ENCODE results near the gene RPS6KC1. TPM values are rescaled to one million over a fixed set of nuclear protein-coding genes. Genes with fewer than 3 reads are reported as not detected.
"Not testable (repeated sequence)": the region's sequence is repeated elsewhere in the genome, so short reads cannot be mapped to it uniquely, and the experiment has no call there.

RPS6KC1 gene
- total RNA-seq, 1 donor: 35.1 TPM

DNA sequence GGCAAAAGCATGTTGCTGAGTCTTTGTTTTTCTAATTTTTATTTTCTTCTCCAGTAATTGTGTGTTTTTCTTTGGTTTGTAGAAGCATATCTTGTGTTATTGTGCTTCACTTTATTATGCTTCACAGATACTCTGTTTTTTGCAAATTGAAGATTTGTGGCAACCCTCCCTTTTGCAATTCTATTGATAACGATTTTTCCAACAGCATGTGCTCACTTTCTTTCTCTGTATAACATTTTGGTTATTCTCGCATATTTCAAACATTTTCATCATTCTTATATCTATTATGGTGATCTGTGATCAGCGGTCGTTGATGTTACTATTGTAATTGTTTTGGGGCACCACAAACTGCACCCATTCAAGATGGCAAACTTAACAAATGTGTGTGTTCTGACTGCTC, 31.6 kb upstream of the RPS6KC1 start:
- Histone ChIP-seq H3K27me3 (ENCODE audit: insufficient read depth, low read length) (peaks cover 7% of the 10 kb centered on the region), H3K4me2 (ENCODE audit: insufficient read depth, low read length) (no peak overlapping the region), H3K36me3 (ENCODE audit: insufficient read depth, low read length) (no peaks in the 10 kb centered on the region), H3K4me1 (ENCODE audit: insufficient read depth, low read length) (peaks cover 4% of the 10 kb centered on the region), H3K4me3 (ENCODE audit: insufficient read depth, low read length) (no peak overlapping the region), H4K20me1 (ENCODE audit: insufficient read depth, low read length) (no peaks in the 10 kb centered on the region), H3K27ac (ENCODE audit: low read depth, low read length) (no peak overlapping the region), H3K79me2 (ENCODE audit: insufficient read depth, low read length) (peaks cover 8% of the 10 kb centered on the region), H2AFZ (ENCODE audit: low read length) (no peak overlapping the region), H3K9me3 (ENCODE audit: low read depth, low read length) (no peaks in the 10 kb centered on the region)
- DNase-seq (ENCODE audit: insufficient read length, low spot score, missing footprints): no peak
- TF ChIP-seq, protein P1, sequence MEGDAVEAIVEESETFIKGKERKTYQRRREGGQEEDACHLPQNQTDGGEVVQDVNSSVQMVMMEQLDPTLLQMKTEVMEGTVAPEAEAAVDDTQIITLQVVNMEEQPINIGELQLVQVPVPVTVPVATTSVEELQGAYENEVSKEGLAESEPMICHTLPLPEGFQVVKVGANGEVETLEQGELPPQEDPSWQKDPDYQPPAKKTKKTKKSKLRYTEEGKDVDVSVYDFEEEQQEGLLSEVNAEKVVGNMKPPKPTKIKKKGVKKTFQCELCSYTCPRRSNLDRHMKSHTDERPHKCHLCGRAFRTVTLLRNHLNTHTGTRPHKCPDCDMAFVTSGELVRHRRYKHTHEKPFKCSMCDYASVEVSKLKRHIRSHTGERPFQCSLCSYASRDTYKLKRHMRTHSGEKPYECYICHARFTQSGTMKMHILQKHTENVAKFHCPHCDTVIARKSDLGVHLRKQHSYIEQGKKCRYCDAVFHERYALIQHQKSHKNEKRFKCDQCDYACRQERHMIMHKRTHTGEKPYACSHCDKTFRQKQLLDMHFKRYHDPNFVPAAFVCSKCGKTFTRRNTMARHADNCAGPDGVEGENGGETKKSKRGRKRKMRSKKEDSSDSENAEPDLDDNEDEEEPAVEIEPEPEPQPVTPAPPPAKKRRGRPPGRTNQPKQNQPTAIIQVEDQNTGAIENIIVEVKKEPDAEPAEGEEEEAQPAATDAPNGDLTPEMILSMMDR (IDR thresholded peaks at IDR 0.05; ENCODE audit: extremely low read depth, low read depth, low read length): no peak

DNA sequence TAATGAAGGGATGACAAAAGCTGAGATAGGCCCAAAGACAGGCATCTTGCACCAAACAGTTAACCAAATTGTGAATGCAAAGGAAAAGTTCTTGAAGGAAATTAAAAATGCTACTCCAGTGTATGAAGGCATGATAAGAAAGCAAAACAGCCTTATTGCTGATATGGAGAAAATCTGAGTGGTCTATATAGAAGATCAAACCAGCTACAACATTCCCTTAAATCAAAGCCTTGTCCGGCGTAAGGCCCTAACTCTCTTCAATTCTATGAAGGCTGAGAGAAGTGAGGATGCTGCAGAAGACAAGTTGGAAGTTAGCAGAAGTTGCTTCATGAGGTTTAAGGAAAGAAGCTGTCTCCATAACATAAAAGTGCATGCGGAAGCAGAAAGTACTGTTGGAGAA, 31.0 kb upstream of the RPS6KC1 start:
- peaks cover 7% of the 10 kb centered on the region for H3K27me3 ChIP-seq (ENCODE audit: insufficient read depth, low read length)
- H3K79me2 ChIP-seq (ENCODE audit: insufficient read depth, low read length): peaks cover 2% of the 10 kb centered on the region
- no peak overlapping the region for H3K4me3 ChIP-seq (ENCODE audit: insufficient read depth, low read length)
- no peak overlapping the region for H2AFZ ChIP-seq (ENCODE audit: low read length)
- H3K27ac ChIP-seq (ENCODE audit: low read depth, low read length): no peak overlapping the region
- no peak for DNase-seq (ENCODE audit: insufficient read length, low spot score, missing footprints)
- no peaks in the 10 kb centered on the region for H3K36me3 ChIP-seq (ENCODE audit: insufficient read depth, low read length)
- no peaks in the 10 kb centered on the region for H3K4me1 ChIP-seq (ENCODE audit: insufficient read depth, low read length)
- no peak overlapping the region for H3K4me2 ChIP-seq (ENCODE audit: insufficient read depth, low read length)
- TF ChIP-seq, protein P1 (IDR thresholded peaks at IDR 0.05; ENCODE audit: extremely low read depth, low read depth, low read length): no peak
- no peaks in the 10 kb centered on the region for H4K20me1 ChIP-seq (ENCODE audit: insufficient read depth, low read length)
- no peaks in the 10 kb centered on the region for H3K9me3 ChIP-seq (ENCODE audit: low read depth, low read length)

DNA sequence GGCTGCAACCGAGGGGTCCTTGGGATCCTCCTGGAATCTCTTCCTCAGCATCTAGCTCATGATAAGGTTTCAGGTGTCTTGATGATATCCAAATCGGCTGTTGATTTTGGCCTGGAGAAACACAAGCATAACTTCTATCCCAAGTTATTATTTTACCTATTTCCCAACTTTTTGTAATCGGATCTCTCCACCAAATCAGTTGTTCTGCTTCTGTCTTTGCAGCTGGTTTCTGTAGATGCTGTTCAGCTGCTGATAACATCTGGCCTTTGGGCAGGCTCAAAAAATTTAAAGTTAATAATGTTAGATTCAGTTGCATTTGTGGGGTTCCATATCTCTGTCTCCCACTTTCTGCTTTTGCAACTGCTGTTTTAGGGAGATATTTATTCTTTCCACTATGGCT, 24.0 kb upstream of the RPS6KC1 start:
- not testable (repeated sequence) for H4K20me1 ChIP-seq (ENCODE audit: insufficient read depth, low read length); H3K4me2 ChIP-seq (ENCODE audit: insufficient read depth, low read length); H3K4me3 ChIP-seq (ENCODE audit: insufficient read depth, low read length); H3K9me3 ChIP-seq (ENCODE audit: low read depth, low read length); H3K27me3 ChIP-seq (ENCODE audit: insufficient read depth, low read length); H3K27ac ChIP-seq (ENCODE audit: low read depth, low read length); H3K79me2 ChIP-seq (ENCODE audit: insufficient read depth, low read length); H3K36me3 ChIP-seq (ENCODE audit: insufficient read depth, low read length); H3K4me1 ChIP-seq (ENCODE audit: insufficient read depth, low read length); H2AFZ ChIP-seq (ENCODE audit: low read length); DNase-seq (ENCODE audit: insufficient read length, low spot score, missing footprints)

DNA sequence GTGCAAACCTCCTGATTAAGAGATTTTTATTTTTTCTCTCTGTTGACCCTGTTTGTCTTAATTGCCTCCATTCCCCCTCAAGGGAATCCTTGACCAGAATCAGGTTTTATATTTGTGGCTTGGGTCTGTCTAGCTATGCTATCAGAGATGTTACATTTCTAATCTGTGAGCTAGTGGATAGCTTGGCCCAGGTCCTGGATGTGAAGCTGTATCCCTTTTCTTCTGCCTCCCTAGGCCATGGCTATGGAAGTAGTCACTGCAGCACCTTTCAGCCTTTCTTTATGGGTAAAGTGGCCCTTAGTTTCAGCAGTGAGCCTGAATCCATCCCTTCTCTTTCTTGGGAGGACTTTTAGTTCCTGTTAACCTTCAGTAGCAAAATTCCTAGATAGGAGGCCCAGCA, 18.4 kb upstream of the RPS6KC1 start:
- Histone ChIP-seq H3K4me2 (ENCODE audit: insufficient read depth, low read length) (no peak overlapping the region), H3K27ac (ENCODE audit: low read depth, low read length) (no peak overlapping the region), H2AFZ (ENCODE audit: low read length) (no peak overlapping the region), H3K9me3 (ENCODE audit: low read depth, low read length) (no peaks in the 10 kb centered on the region), H4K20me1 (ENCODE audit: insufficient read depth, low read length) (no peaks in the 10 kb centered on the region), H3K27me3 (ENCODE audit: insufficient read depth, low read length) (peaks cover 13% of the 10 kb centered on the region), H3K36me3 (ENCODE audit: insufficient read depth, low read length) (no peaks in the 10 kb centered on the region), H3K79me2 (ENCODE audit: insufficient read depth, low read length) (no peaks in the 10 kb centered on the region), H3K4me3 (ENCODE audit: insufficient read depth, low read length) (no peak overlapping the region), H3K4me1 (ENCODE audit: insufficient read depth, low read length) (no peaks in the 10 kb centered on the region)
- TF ChIP-seq, protein P1 (IDR thresholded peaks at IDR 0.05; ENCODE audit: extremely low read depth, low read depth, low read length): no peak
- no peak for DNase-seq (ENCODE audit: insufficient read length, low spot score, missing footprints)

Data from osteoblast (primary cell).